ENCODE results near the gene RPS16. TPM values are rescaled to one million over a fixed set of nuclear protein-coding genes. Genes with fewer than 3 reads are reported as not detected.

Gene RPS16
- total RNA-seq, 1 donor from 2014 or later, result 1,065 TPM

GRCh38 chr19:39384839-39385568 lies 50.7 kb downstream of the RPS16 start:
- H3K4me3 Mint-ChIP-seq (ENCODE audit: unreplicated experiment), result no peak overlapping the region
- DNase-seq (ENCODE audit: low spot score), result no peak
- H3K9me3 Mint-ChIP-seq (ENCODE audit: low read depth), result no peaks in the 10 kb centered on the region
- H3K27me3 Mint-ChIP-seq (ENCODE audit: low read depth), result no peaks in the 10 kb centered on the region
- peaks cover 9% of the 10 kb centered on the region for H3K4me1 Mint-ChIP-seq (ENCODE audit: low read depth)
- H3K36me3 Mint-ChIP-seq (ENCODE audit: low read depth), result peaks cover 43% of the 10 kb centered on the region
- peak overlapping the region; percentile 8 for H3K27ac Mint-ChIP-seq (ENCODE audit: unreplicated experiment)
- TF ChIP-seq CTCF (IDR thresholded peaks at IDR 0.05), result no peak

Small RNA genes lying within 50 kb of the gene (microRNA-seq; reads per million reads assigned to microRNA genes)
- not detected for gene MIR4530 (ENCODE audit: borderline number of aligned reads)

Other genes with a start within 250 kb of the RPS16 start
- not detected in 3 replicates for gene NCCRP1, start 239.0 kb downstream of the RPS16 start, total RNA-seq
- gene SYCN, start 231.7 kb downstream of the RPS16 start, total RNA-seq, result not detected in 3 replicates
- gene IFNL3, start 190.9 kb downstream of the RPS16 start, total RNA-seq, result not detected in 3 replicates
- not detected in 3 replicates for gene IFNL4, start 187.1 kb downstream of the RPS16 start, total RNA-seq
- gene IFNL2, start 167.6 kb downstream of the RPS16 start, total RNA-seq, result not detected in 3 replicates
- gene IFNL1, start 139.5 kb downstream of the RPS16 start, total RNA-seq, result not detected in 3 replicates
- gene LRFN1, start 115.1 kb downstream of the RPS16 start, total RNA-seq, result 1.7 to 2.0 TPM (median 1.7 TPM) in 3 replicates
- gene GMFG, start 99.9 kb downstream of the RPS16 start, total RNA-seq, result not detected in 3 replicates
- gene SAMD4B, start 93.5 kb downstream of the RPS16 start, total RNA-seq, result 77.3 to 82.9 TPM (median 81.1 TPM) in 3 replicates
- 32.2 to 39.7 TPM (median 32.5 TPM) in 3 replicates for gene PAF1, start 44.8 kb downstream of the RPS16 start, total RNA-seq
- 27.0 to 31.1 TPM (median 28.7 TPM) in 3 replicates for gene MED29, start 44.6 kb downstream of the RPS16 start, total RNA-seq
- 30.2 to 55.7 TPM (median 46.3 TPM) in 3 replicates for gene ZFP36, start 29.1 kb downstream of the RPS16 start, total RNA-seq
- 108 to 154 TPM (median 150 TPM) in 3 replicates for gene PLEKHG2, start 23.3 kb downstream of the RPS16 start, total RNA-seq
- gene SUPT5H, start 9.6 kb upstream of the RPS16 start, total RNA-seq, result 106 to 120 TPM (median 108 TPM) in 3 replicates
- 46.4 to 65.7 TPM (median 49.9 TPM) in 3 replicates for gene TIMM50, start 44.9 kb upstream of the RPS16 start, total RNA-seq
- 0.92 to 1.3 TPM (median 1.00 TPM) in 3 replicates for gene DLL3, start 63.0 kb upstream of the RPS16 start, total RNA-seq
- not detected in 3 replicates for gene SELENOV, start 79.2 kb upstream of the RPS16 start, total RNA-seq
- gene EID2B, start 96.9 kb upstream of the RPS16 start, total RNA-seq, result 1.7 to 2.7 TPM (median 2.4 TPM) in 3 replicates
- 14.3 to 15.6 TPM (median 15.1 TPM) in 3 replicates for gene EID2, start 104.2 kb upstream of the RPS16 start, total RNA-seq
- gene LGALS13, start 166.6 kb upstream of the RPS16 start, total RNA-seq, result not detected in 3 replicates
- gene LGALS16, start 220.0 kb upstream of the RPS16 start, total RNA-seq, result not detected in 3 replicates

Measured in chondrocyte (in vitro differentiated cells).